NCI-H146 (cell line): ENCODE measurements around the gene ZNF773.
A peak's percentile ranks its signal among the peaks of the same experiment; 100 is the strongest.
"Not testable (repeated sequence)": the region's sequence is repeated elsewhere in the genome, so short reads cannot be mapped to it uniquely, and the experiment has no call there.

Experiments
- DNase-seq: peaks from one replicate; lab custom pipeline; 2025; lab: John Stamatoyannopoulos, UW

Gene ZNF773

GRCh38 chr19:57499680-57500395 lies at the start of gene ZNF773:
Gene ZNF773 (plus strand): TSS chr19:57499938. CDS start chr19:57500081, 143 bp downstream.
- DNase-seq = peak; percentile 95

DNA sequence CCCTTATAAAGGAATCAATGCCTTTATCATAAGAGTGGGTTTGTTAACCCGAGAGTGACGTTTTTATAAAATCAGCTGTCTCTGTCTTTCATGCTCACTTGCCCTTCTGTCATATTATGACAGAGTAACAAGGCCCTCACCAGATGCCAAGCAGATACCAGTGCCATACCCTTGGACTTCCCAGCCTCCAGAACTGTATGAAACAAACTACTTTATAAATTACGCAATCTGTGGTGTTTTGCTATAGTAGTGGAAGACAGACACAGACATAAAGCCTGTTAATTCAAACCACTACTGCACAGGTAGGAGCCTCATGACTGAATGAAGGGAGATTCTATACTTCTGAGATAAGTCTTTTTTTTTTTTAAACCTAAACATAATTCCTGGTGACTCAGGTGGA lies 47.4 kb upstream of the ZNF773 start:
- DNase-seq = no peak

- DNase-seq = no peak
Measured at GRCh38 chr19:57465680-57466381, 33.9 kb upstream of the ZNF773 start.

DNA sequence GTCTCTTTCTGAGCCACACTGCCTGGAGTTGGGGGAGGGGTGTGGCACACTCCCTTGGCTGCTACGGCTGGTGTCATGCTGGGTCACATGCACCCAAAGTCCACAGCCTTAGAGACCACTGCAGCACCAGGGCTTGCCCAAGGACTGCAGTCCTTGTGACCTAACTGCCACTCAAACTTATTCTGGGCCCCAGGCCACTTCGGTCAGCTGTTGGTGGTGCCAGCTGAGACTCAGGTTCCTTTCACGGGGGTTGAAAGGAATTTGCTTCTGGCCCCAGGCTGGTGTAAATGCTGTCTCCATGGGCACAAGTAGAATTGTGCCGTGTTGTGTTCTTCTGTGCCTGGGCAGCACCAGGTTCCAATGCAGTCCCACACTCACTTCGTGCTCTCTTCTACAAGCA lies 33.2 kb upstream of the ZNF773 start:
- DNase-seq = no peak

DNA sequence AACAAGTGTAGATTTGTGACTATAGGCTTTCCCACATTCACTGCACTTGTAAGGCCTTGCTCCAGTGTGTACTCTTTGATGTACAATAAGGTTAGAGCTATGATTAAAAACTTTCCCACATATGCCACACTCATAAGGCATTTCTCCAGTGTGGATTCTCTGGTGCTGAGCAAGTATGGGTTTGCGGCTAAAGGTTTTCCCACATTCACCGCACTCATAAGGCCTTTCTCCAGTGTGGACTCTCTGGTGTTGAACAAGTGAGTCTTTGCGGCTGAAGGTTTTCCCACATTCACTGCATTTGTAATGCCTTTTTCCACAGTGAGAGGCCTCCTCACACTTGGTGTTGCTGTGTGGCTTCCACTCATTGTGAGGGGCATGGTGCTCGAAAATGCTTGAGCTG lies 26.1 kb upstream of the ZNF773 start:
- no peak for DNase-seq

- peak; percentile 92 for DNase-seq
Measured at GRCh38 chr19:57477191-57478008, 22.3 kb upstream of the ZNF773 start, which contains the start of gene ZNF772. Gene ZNF772 (minus strand): TSS chr19:57477566. CDS start chr19:57477309, 257 bp downstream.

DNA sequence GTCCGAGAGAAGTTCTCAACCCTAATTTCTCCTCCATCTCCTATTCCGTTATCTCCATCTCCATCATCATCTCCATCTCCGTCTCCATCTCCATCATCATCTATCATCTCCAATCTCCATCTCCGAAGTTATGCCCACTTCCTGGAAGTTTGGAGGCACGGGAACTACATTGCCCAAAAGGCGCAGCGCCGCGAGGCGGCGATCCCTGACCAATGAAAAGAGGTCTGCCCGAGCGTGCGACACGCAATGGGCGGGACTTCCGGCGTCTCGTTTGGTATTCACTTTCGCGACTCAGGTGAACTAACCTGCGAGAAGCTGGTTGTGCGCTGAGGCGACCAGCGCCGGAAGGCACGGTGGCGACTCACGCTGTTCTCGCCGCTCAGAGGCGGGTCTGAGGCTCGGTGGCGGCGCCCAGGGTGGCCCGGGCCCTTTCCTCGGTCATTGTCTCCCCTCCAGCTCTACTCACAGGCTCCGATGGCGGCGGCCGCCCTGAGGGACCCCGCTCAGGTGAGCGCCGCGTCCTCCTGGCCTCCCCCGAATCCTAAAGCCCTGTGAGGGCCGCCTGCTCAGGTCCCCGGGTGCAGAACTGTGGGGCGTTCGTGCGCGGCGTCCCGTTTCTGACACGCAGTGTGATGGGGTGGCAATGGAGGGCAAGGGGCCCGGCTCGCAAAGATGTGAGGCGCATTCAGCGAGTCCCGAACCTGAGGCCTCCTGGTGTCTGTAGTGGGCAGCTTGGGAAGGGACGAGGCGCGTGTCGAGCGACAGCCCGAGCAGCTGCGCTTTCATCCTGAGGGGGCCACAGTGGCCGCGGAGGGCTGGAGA lies 12.1 kb upstream of the ZNF773 start, which contains the start of gene ZNF419:
Gene ZNF419, plus strand, starts transcription at position 274 of the 822 bp plus-strand sequence. Its CDS starts 201 bp downstream, at position 475.
- DNase-seq = peak; percentile 96

- DNase-seq = not testable (repeated sequence)
Measured at GRCh38 chr19:57488299-57488644, 11.5 kb upstream of the ZNF773 start.

GRCh38 chr19:57499332-57499679 lies 432 bp upstream of the ZNF773 start:
- not testable (repeated sequence) for DNase-seq

DNA sequence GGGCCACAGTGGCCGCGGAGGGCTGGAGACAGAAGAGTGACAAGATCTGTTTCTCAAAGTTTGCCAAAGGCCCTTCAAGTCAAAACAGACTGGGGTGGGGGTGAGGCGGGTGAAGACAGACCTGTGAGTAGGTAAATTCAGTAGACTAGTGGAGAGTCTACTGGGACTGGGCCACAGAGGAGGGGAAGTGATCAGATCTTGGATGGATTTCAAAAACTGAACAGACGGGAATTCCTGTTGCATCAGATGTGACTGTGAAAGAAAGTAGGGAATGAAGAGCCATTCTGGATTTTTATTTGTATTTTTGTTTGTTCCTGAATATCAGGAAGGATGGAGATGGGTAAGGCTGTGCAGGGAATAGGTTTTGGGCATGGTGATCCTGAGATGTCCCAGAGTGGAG lies 662 bp downstream of the ZNF773 start:
- DNase-seq = not testable (repeated sequence)

- DNase-seq = no peak
Measured at GRCh38 chr19:57506163-57506562, 6.4 kb downstream of the ZNF773 start.

DNA sequence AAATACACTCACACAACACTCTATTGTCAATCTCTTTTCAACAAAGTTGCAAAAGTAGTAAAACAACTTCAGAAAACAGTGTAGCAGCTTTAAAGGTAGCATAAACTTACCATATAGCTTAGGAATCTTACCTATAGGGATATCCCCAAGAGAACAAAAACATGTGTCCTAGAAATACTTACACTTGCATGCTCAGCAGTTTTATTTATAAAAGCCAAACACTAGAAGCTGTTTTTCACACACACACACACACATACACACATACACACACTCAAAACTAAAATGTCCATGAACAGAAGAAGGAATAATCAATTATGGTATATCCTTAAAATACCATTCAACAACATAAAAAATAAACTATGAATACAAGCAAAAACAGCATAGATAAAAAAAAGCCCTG lies 11.7 kb downstream of the ZNF773 start:
- no peak for DNase-seq

DNA sequence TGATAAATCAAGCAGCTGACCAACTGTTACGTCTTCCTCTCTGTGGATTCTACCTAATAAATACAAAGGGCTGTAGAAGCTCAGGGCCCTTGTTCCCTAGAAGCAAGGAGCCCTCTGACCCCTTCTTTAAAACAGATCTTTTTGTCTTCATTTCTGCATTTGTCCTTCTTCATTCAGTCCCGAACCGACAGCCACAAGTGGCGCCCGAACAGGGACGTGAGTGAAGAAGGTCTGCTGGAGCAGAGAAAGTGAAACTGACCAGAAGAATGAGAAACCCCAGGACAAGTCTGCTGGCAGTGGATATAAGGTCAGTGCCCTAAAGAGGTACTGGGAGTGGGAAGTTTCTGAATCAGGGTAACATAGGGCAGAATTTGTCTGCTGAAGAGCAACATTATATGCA lies 13.1 kb downstream of the ZNF773 start:
- DNase-seq = no peak

DNA sequence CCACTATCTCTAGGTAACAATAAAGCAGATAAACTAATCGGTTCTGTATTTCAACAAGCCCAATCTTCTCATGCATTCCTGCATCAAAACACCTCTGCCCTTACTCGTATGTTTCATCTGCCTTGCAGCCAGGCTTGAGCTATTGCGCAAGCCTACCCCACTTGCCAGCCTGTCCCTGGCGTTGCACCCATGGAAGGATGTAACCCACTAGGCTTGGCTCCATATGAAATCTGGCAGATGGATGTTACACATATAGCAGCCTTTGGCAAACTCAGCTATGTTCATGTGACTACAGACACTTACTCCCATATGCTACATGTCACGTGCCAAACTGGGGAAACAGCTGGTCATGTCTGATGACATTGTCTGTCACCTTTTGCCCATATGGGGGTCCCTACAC lies 15.5 kb downstream of the ZNF773 start:
- DNase-seq = no peak

- not testable (repeated sequence) for DNase-seq
Measured at GRCh38 chr19:57518021-57518420, 18.3 kb downstream of the ZNF773 start.

- DNase-seq = peak; percentile 94
Measured at GRCh38 chr19:57527136-57527881, 27.6 kb downstream of the ZNF773 start, which contains the start of gene ZNF549. Gene ZNF549 (plus strand): TSS chr19:57527356. CDS start chr19:57527574, 218 bp downstream.

DNA sequence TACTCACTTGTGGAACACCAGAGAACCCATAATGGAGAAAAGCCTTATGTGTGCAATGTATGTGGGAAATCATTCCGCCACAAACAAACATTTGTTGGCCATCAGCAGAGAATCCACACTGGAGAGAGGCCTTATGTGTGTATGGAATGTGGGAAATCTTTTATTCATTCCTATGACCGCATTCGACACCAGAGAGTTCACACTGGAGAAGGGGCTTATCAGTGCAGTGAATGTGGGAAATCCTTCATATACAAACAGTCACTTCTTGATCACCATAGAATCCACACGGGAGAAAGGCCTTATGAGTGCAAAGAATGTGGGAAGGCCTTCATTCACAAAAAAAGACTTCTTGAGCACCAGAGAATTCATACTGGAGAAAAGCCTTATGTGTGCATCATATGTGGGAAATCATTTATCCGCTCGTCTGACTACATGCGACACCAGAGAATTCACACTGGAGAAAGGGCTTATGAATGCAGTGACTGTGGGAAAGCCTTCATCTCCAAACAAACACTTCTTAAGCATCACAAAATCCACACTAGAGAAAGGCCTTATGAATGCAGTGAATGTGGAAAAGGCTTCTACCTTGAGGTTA lies 38.3 kb downstream of the ZNF773 start:
- DNase-seq = no peak

DNA sequence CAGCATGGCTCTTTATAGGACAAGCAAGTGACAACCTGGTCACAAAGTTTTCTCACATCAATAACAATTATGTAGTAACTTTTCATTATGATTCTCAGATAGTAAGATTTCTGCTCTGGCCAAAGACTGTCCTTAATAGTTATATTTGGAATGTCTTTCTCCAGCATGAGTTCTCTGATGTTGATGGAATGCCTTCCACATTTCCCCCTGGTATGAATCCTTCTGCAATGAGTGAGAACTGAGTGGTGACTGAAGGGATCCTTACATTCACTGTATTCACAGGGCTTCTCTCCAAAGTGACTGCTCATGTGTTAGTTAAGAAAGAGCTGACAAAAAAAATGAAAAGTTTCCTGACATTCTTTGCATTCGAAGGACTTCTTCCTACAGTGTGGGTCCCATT lies 46.8 kb downstream of the ZNF773 start:
- DNase-seq = no peak

GRCh38 chr19:57552432-57552831 lies 52.7 kb downstream of the ZNF773 start:
- no peak for DNase-seq

GRCh38 chr19:57557659-57558058 lies 57.9 kb downstream of the ZNF773 start:
- DNase-seq = no peak
